Spleen (tissue), 11 donors: Measurements from ENCODE around the gene LAMA5. TPM values are rescaled to one million over a fixed set of nuclear protein-coding genes. Genes with fewer than 3 reads are reported as not detected.
A peak's percentile ranks its signal among the peaks of the same experiment; 100 is the strongest.

Experiments used
- DNase-seq: peaks from one replicate; pipeline ENCODE4 v3.0.0-alpha.2; 2020
- H3K27ac ChIP-seq, 8 donors: fragments of 200-600 bp; sonication (generic) in 7 of 8; 1 replicate in 4 of 8; 2 replicates in 4 of 8; pipeline versions ENCODE4 v1.5.0 to v1.8.0; 2016 to 2021; ENCODE audit warnings: inconsistent platforms in 4 of 8, mild to moderate bottlenecking in 4 of 8, moderate library complexity in 1 of 8
- H3K27me3 ChIP-seq, 7 donors: fragments of 200-600 bp; sonication (generic) in 6 of 7; replicated peaks in 1 of 7; 1 replicate in 4 of 7; 2 replicates in 3 of 7; pipeline versions ENCODE4 v1.5.0 to v1.8.0; 2016 to 2021; ENCODE audit warnings: inconsistent platforms in 3 of 7, mild to moderate bottlenecking in 1 of 7
- H3K36me3 ChIP-seq, 6 donors: fragments of 200-600 bp; sonication (generic) in 5 of 6; 1 replicate in 4 of 6; 2 replicates in 2 of 6; pipeline versions ENCODE4 v1.5.0 to v1.8.0; 2016 to 2021; ENCODE audit warnings: inconsistent platforms in 2 of 6
- H3K4me1 ChIP-seq, 6 donors: fragments of 200-600 bp; sonication (generic) in 5 of 6; 1 replicate in 3 of 6; 2 replicates in 3 of 6; pipeline versions ENCODE4 v1.5.0 to v1.8.0; 2016 to 2021; ENCODE audit warnings: inconsistent platforms in 3 of 6
- H3K4me3 ChIP-seq, 8 donors: fragments of 200-600 bp; sonication (generic) in 7 of 8; 1 replicate in 4 of 8; 2 replicates in 4 of 8; pipeline versions ENCODE4 v1.5.0 to v1.8.0; 2016 to 2021; ENCODE audit warnings: inconsistent platforms in 4 of 8, mild to moderate bottlenecking in 4 of 8, moderate library complexity in 2 of 8
- H3K9me3 ChIP-seq, 8 donors: fragments of 200-600 bp; sonication (generic) in 7 of 8; 1 replicate in 4 of 8; 2 replicates in 4 of 8; pipeline versions ENCODE4 v1.5.0 to v1.8.0; 2016 to 2021; ENCODE audit warnings: inconsistent platforms in 4 of 8
- CTCF ChIP-seq, 11 experiments: fragments of 200-600 bp in 7 of 11; fragments of 450-650 bp in 4 of 11; sonication (generic) in 4 of 11; IDR thresholded peaks in 8 of 11; conservative IDR thresholded peaks in 3 of 11; 1 replicate in 7 of 11; 2 replicates in 4 of 11; pipeline versions ENCODE4 v1.4.0 to v1.8.0; 2016 to 2021; ENCODE audit warnings: antibody characterized with exemption in 11 of 11, inconsistent platforms in 4 of 11, mild to moderate bottlenecking in 1 of 11
- POLR2A ChIP-seq, 3 donors: fragments of 450-650 bp; IDR thresholded peaks; one replicate each; pipeline ENCODE4 v1.5.1; 2017; ENCODE audit warnings: antibody characterized with exemption in 3 of 3, mild to moderate bottlenecking in 1 of 3
- POLR2AphosphoS5 ChIP-seq, 3 donors: sonication (generic); formaldehyde crosslinking; IDR thresholded peaks; one replicate each; pipeline ENCODE4 v1.5.1; 2017; ENCODE audit warnings: antibody characterized with exemption in 3 of 3
- WGBS, 5 donors: extraction: QIAGEN DNeasy Blood & Tissue Kit in 3 of 5; methylation state at CpG; one replicate each; pipeline versions ENCODE4 v1.1.5 to v1.1.7; 2013 to 2018; 5-methylcytosine and 5-hydroxymethylcytosine counted together
- intact Hi-C: fragments of 100-400 bp; cut with DNase I; formaldehyde crosslinking; loops from one replicate; pipeline ENCODE4 v1.15.0; 2023; ENCODE audit warnings: low total_unique reads
- polyA plus RNA-seq, 3 donors: library from polyadenylated mRNA; stranded (reverse); fragments of 200-250 nt; gene quantifications; one replicate each; pipeline ENCODE4 v1.2.1, GENCODE V29; 2013
- total RNA-seq, 7 donors: library from RNA; depleted of rRNA in 3 of 7; stranded (reverse); fragments of >200 nt in 3 of 7; fragmentation: NEBNext Ultra II Directional in 4 of 7; extraction: Animal tissue kit (Norgen Biotek cat#: 25700) in 4 of 7; gene quantifications; one replicate each; pipeline versions ENCODE4 v1.1.0 to v1.2.1, GENCODE V29; 2016 to 2021
- donor health status: healthy with polysubstance abuse.
- donor health status: DM: no; HTN: no; CAD: no; lungs with moderate emphysema.
- donor health status: DM: no; HTN: no; CAD: no.
- donor health status: Bipolar disorder and iron deficiency.
- donor health status: healthy.
- donor health status: DM: no; HTN: no; CAD: no.
- donor health status: DM: yes; HTN: yes; CAD: no.

Gene LAMA5
- total and polyA plus RNA-seq, 10 donors: 46.5 to 266 (median 115) TPM

DNA sequence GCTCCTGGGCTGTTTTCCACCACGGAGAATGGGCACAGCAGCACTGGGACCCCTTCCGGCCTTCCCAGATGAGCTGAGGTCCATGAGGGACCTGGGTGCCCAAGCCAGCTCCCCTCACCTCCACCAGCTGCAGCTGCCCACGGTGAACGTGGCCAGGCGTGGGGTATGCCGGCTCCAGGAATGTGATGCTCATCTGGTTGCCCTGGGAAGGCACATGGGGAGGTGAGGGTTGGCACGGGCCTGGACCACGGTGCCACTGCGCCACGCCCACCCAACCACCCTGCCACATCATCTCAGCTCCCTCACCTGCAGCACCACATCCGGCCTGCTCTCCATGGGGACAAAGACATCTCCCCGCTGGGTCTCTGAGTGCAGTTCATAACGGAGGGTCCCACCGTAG lies 40.6 kb downstream of the LAMA5 start:
- Histone ChIP-seq H3K4me1 (no peaks in the 10 kb centered on the region), H3K27ac (no peak overlapping the region), H3K27me3 (no peaks in the 10 kb centered on the region), H3K9me3 (no peaks in the 10 kb centered on the region), H3K36me3 (peaks cover 0 to 100% (median 59%) of the 10 kb centered on the region in 6 donors), H3K4me3 (no peak overlapping the region)
- TF ChIP-seq POLR2A (IDR thresholded peaks at IDR 0.05): no peak
- no peak for TF ChIP-seq POLR2AphosphoS5 (IDR thresholded peaks at IDR 0.05)
- no peak for TF ChIP-seq CTCF (IDR thresholded peaks at IDR 0.05 in 8 of 11, conservative IDR thresholded peaks at IDR 0.05 in 3 of 11)
- intact Hi-C loops: no loop called here
- 84 to 93% (median 90%) methylated on average over 11 to 14 of the region's 14 CpGs for WGBS, 5 donors
- DNase-seq: no peak

DNA sequence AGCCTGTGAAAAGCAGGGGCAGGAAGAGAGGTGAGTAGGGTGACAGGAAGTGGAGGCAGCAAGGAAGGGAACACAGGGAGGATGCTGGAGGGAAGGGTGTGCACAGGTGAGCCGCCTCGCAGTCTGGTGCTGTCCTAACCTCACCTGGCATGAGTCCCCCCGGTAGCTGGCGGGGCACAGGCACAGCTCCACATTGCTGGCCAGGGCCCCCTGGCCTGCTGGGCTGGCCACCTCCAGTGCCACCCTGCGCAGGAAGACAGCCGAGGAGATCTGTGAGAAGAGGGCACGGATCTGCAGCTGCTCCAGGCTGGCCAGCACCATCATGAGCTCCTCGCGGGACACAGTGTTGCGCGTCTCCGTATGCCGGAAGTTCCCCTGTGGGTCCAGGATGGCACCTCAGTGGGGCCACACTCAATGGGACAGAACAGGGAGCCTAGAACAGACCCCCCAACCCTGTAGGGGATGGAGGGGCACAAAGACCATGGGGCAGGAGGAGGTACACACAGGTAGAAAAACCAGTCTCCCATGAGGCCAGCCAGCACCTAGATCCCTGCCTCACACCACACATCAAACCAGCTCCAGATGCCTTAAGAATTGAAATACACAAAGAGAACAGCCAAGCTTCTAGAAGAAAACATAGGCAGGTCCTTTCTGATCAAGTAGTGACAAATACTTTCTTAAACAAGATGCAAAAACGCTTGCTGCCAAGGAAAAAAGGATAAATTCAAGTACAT lies 41.8 kb downstream of the LAMA5 start:
- no peaks in the 10 kb centered on the region for H3K9me3 ChIP-seq
- no peak for DNase-seq
- H3K4me3 ChIP-seq: no peak overlapping the region
- intact Hi-C loops: no loop called here
- H3K27me3 ChIP-seq: no peaks in the 10 kb centered on the region
- no peak overlapping the region for H3K27ac ChIP-seq
- 85 to 93% (median 90%) methylated on average over 10 to 14 of the region's 14 CpGs for WGBS, 5 donors
- no peaks in the 10 kb centered on the region for H3K4me1 ChIP-seq
- peaks cover 0 to 95% (median 52%) of the 10 kb centered on the region in 6 donors for H3K36me3 ChIP-seq
- TF ChIP-seq POLR2A (IDR thresholded peaks at IDR 0.05) (no peak), POLR2AphosphoS5 (IDR thresholded peaks at IDR 0.05) (no peak), CTCF (IDR thresholded peaks at IDR 0.05 in 8 of 11, conservative IDR thresholded peaks at IDR 0.05 in 3 of 11) (no peak)

- TF ChIP-seq POLR2A (IDR thresholded peaks at IDR 0.05) (no peak), CTCF (IDR thresholded peaks at IDR 0.05 in 8 of 11, conservative IDR thresholded peaks at IDR 0.05 in 3 of 11) (no peak), POLR2AphosphoS5 (IDR thresholded peaks at IDR 0.05) (peak in 1 of 3 donors; percentile 28)
- intact Hi-C loops: no loop called here
- H3K36me3 ChIP-seq: peaks cover 0 to 95% (median 49%) of the 10 kb centered on the region in 6 donors
- no peaks in the 10 kb centered on the region for H3K4me1 ChIP-seq
- no peak for DNase-seq
- no peak overlapping the region for H3K4me3 ChIP-seq
- 76 to 88% (median 82%) methylated on average over 14 to 25 of the region's 25 CpGs for WGBS, 5 donors
- no peaks in the 10 kb centered on the region for H3K9me3 ChIP-seq
- H3K27me3 ChIP-seq: no peaks in the 10 kb centered on the region
- peak overlapping the region in 1 of 8 donors; percentile 8 for H3K27ac ChIP-seq
Observed at GRCh38 chr20:62323980-62324906, 42.9 kb downstream of the LAMA5 start.
